ENCODE measurements around the gene CD79A.

GRCh38 chr19:41843371-41843770 is 33.7 kb upstream of the CD79A start:
- TF ChIP-seq POLR2A (IDR thresholded peaks at IDR 0.05; ENCODE audit: low read depth, low read length) (no peak), EZH2 (IDR thresholded peaks at IDR 0.05; ENCODE audit: borderline replicate concordance, low read depth, low read length, severe bottlenecking) (no peak), CTCF (IDR thresholded peaks at IDR 0.05; ENCODE audit: extremely low read depth in 1 of 2, insufficient read depth in 1 of 2, low read depth in 1 of 2, low read length in 2 of 2) (no peak), POLR2AphosphoS5 (IDR thresholded peaks at IDR 0.05; ENCODE audit: insufficient read depth, low read depth, low read length) (no peak)
